Liver (tissue), 9 donors: ENCODE measurements around the gene ERH. TPM values are rescaled to one million over a fixed set of nuclear protein-coding genes. Genes with fewer than 3 reads are reported as not detected.

ENCODE experiments used
- DNase-seq: peaks from one replicate; pipeline ENCODE4 v3.0.0-alpha.2; 2017; ENCODE audit warnings: low spot score
- H3K27ac ChIP-seq, 2 donors: one replicate each; pipeline ENCODE4 v1.7.0; 2013; ENCODE audit warnings: inconsistent platforms in 2 of 2, low read length in 2 of 2, control low read depth in 1 of 2, low read depth in 1 of 2, mild to moderate bottlenecking in 1 of 2
- H3K27me3 ChIP-seq, 4 donors: one replicate each; pipeline versions ENCODE4 v1.6.1 to v1.7.0; 2013; ENCODE audit warnings: low read length in 3 of 4, inconsistent platforms in 1 of 4, mild to moderate bottlenecking in 1 of 4, moderate library complexity in 1 of 4; ENCODE audit not compliant: control insufficient read depth in 4 of 4, insufficient read depth in 4 of 4
- H3K36me3 ChIP-seq, 4 donors: one replicate each; pipeline versions ENCODE4 v1.6.1 to v1.7.0; 2013; ENCODE audit warnings: low read length in 3 of 4, mild to moderate bottlenecking in 3 of 4, low read depth in 1 of 4, moderate library complexity in 1 of 4; ENCODE audit not compliant: control insufficient read depth in 4 of 4, insufficient read depth in 3 of 4
- H3K4me1 ChIP-seq, 4 donors: one replicate each; pipeline versions ENCODE4 v1.6.1 to v1.7.0; 2013; ENCODE audit warnings: low read length in 3 of 4, mild to moderate bottlenecking in 3 of 4, moderate library complexity in 1 of 4; ENCODE audit not compliant: control insufficient read depth in 4 of 4, insufficient read depth in 4 of 4
- H3K4me3 ChIP-seq, 3 donors: one replicate each; pipeline versions ENCODE4 v1.6.1 to v1.7.0; 2013; ENCODE audit warnings: low read length in 3 of 3, control low read depth in 1 of 3, low read depth in 1 of 3, mild to moderate bottlenecking in 1 of 3
- H3K9ac ChIP-seq, 2 donors: one replicate each; pipeline ENCODE4 v1.7.0; 2013; ENCODE audit warnings: low read length in 2 of 2, mild to moderate bottlenecking in 2 of 2, moderate library complexity in 2 of 2, control low read depth in 1 of 2, low read depth in 1 of 2
- H3K9me3 ChIP-seq, 4 donors: one replicate each; pipeline versions ENCODE4 v1.6.1 to v1.7.0; 2013; ENCODE audit warnings: low read length in 3 of 4; ENCODE audit not compliant: control insufficient read depth in 4 of 4
- ATF3 ChIP-seq: IDR thresholded peaks from 2 replicates; pipeline ENCODE4 v1.6.1; 2016; ENCODE audit warnings: antibody characterized with exemption
- EGR1 ChIP-seq, 2 donors: IDR thresholded peaks; 2 replicates each; pipeline ENCODE4 v1.6.1; 2016 to 2018; ENCODE audit warnings: antibody characterized with exemption in 2 of 2, low read depth in 2 of 2
- FOXA1 ChIP-seq: IDR thresholded peaks from 2 replicates; pipeline ENCODE4 v1.6.1; 2016; ENCODE audit warnings: antibody characterized with exemption
- FOXA2 ChIP-seq: IDR thresholded peaks from 2 replicates; pipeline ENCODE4 v1.6.1; 2016; ENCODE audit warnings: antibody characterized with exemption
- GABPA ChIP-seq, 2 donors: IDR thresholded peaks in 1 of 2; conservative IDR thresholded peaks in 1 of 2; 2 replicates each; pipeline ENCODE4 v1.6.1; 2016; ENCODE audit warnings: antibody characterized with exemption in 2 of 2, mild to moderate bottlenecking in 1 of 2, moderate library complexity in 1 of 2
- HNF4A ChIP-seq, 2 donors: conservative IDR thresholded peaks; 2 replicates each; pipeline ENCODE4 v1.6.1; 2016; ENCODE audit warnings: antibody characterized with exemption in 2 of 2, mild to moderate bottlenecking in 2 of 2
- HNF4G ChIP-seq: IDR thresholded peaks from 2 replicates; pipeline ENCODE4 v1.6.1; 2016; ENCODE audit warnings: antibody characterized with exemption
- JUND ChIP-seq, 2 donors: IDR thresholded peaks; 2 replicates each; pipeline ENCODE4 v1.6.1; 2016; ENCODE audit warnings: antibody characterized with exemption in 2 of 2
- MAX ChIP-seq: IDR thresholded peaks from 2 replicates; pipeline ENCODE4 v1.6.1; 2016; ENCODE audit warnings: antibody characterized with exemption
- REST ChIP-seq: IDR thresholded peaks from 2 replicates; pipeline ENCODE4 v1.6.1; 2016; ENCODE audit warnings: antibody characterized with exemption, mild to moderate bottlenecking
- RXRA ChIP-seq, 2 donors: IDR thresholded peaks; 2 replicates each; pipeline ENCODE4 v1.6.1; 2017 to 2018; ENCODE audit warnings: antibody characterized with exemption in 2 of 2, mild to moderate bottlenecking in 1 of 2
- SP1 ChIP-seq: IDR thresholded peaks from 2 replicates; pipeline ENCODE4 v1.6.1; 2018; ENCODE audit warnings: antibody characterized with exemption, mild to moderate bottlenecking
- TAF1 ChIP-seq: conservative IDR thresholded peaks from 2 replicates; pipeline ENCODE4 v1.6.1; 2016; ENCODE audit warnings: antibody characterized with exemption, mild to moderate bottlenecking
- YY1 ChIP-seq: IDR thresholded peaks from 2 replicates; pipeline ENCODE4 v1.6.1; 2016; ENCODE audit warnings: antibody characterized with exemption, mild to moderate bottlenecking
- ZBTB33 ChIP-seq: IDR thresholded peaks from 2 replicates; pipeline ENCODE4 v1.6.1; 2016; ENCODE audit warnings: antibody characterized with exemption
- WGBS: extraction: QIAGEN DNeasy Blood & Tissue Kit; methylation state at CpG from one replicate; pipeline ENCODE4 v1.1.7; 2013; 5-methylcytosine and 5-hydroxymethylcytosine counted together
- polyA plus RNA-seq, 2 donors: library from polyadenylated mRNA; stranded (reverse) in 1 of 2; unstranded in 1 of 2; fragments of 200-250 nt in 1 of 2; fragments of >200 nt in 1 of 2; fragmentation: Nextera tagmentation in 1 of 2; extraction: Ambion mirVana in 1 of 2; gene quantifications; one replicate each; pipeline versions ENCODE4 v1.2.1 to v1.2.3, GENCODE V29; 2013 to 2015
- total RNA-seq, 2 donors: library from RNA; depleted of rRNA; stranded (reverse); fragments of >200 nt; gene quantifications; one replicate each; pipeline ENCODE4 v1.2.3, GENCODE V29; 2014
- donor health status: healthy.
- donor health status: healthy.
- donor health status: healthy.
- donor health status: healthy.
- donor health status: healthy.

Gene ERH
- total and polyA plus RNA-seq, 4 donors = 49.2 to 78.0 (median 63.4) TPM

GRCh38 chr14:69339426-69339825, 58.7 kb downstream of the ERH start:
- Histone ChIP-seq H3K9me3 (no peaks in the 10 kb centered on the region), H3K4me3 (no peak overlapping the region), H3K36me3 (no peaks in the 10 kb centered on the region), H3K9ac (no peak overlapping the region), H3K27me3 (no peaks in the 10 kb centered on the region), H3K4me1 (peaks cover 0 to 7% (median 3%) of the 10 kb centered on the region in 4 donors), H3K27ac (no peak overlapping the region)
- 96% methylated on average over 13 of the region's 13 CpGs for WGBS
- no peak for TF ChIP-seq SP1
- TF ChIP-seq TAF1 = no peak
- no peak for TF ChIP-seq ZBTB33
- no peak for DNase-seq

- no peak overlapping the region for H3K27ac ChIP-seq
- no peaks in the 10 kb centered on the region for H3K27me3 ChIP-seq
- no peaks in the 10 kb centered on the region for H3K9me3 ChIP-seq
- 95% methylated on average over 5 of the region's 5 CpGs for WGBS
- no peaks in the 10 kb centered on the region for H3K36me3 ChIP-seq
- no peak for TF ChIP-seq EGR1 (IDR thresholded peaks at IDR 0.05; ENCODE audit: low read depth in 2 of 2)
- TF ChIP-seq HNF4A (conservative IDR thresholded peaks at IDR 0.05) = no peak
- no peak for TF ChIP-seq ATF3
- TF ChIP-seq TAF1 = no peak
- TF ChIP-seq FOXA1 = no peak
- peaks cover 0 to 3% (median under 1%) of the 10 kb centered on the region in 4 donors for H3K4me1 ChIP-seq
- H3K4me3 ChIP-seq = no peak overlapping the region
- DNase-seq = no peak
- no peak overlapping the region for H3K9ac ChIP-seq
Measured at GRCh38 chr14:69337984-69338383, 60.1 kb downstream of the ERH start.

GRCh38 chr14:69335371-69335771, 62.7 kb downstream of the ERH start:
- DNase-seq = no peak
- no peaks in the 10 kb centered on the region for H3K4me1 ChIP-seq
- H3K36me3 ChIP-seq = no peaks in the 10 kb centered on the region
- H3K4me3 ChIP-seq = no peak overlapping the region
- TF ChIP-seq MAX = no peak
- no peak for TF ChIP-seq JUND (IDR thresholded peaks at IDR 0.05)
- no peak for TF ChIP-seq YY1
- no peaks in the 10 kb centered on the region for H3K27me3 ChIP-seq
- 66% methylated on average over 6 of the region's 6 CpGs for WGBS
- H3K9me3 ChIP-seq = no peaks in the 10 kb centered on the region
- no peak overlapping the region for H3K9ac ChIP-seq
- H3K27ac ChIP-seq = no peak overlapping the region

- Histone ChIP-seq H3K27me3 (no peaks in the 10 kb centered on the region), H3K36me3 (no peaks in the 10 kb centered on the region), H3K4me3 (no peak overlapping the region), H3K4me1 (no peaks in the 10 kb centered on the region), H3K9ac (no peak overlapping the region), H3K9me3 (no peaks in the 10 kb centered on the region), H3K27ac (no peak overlapping the region)
- DNase-seq = no peak
- 84% methylated on average over 6 of the region's 6 CpGs for WGBS
- TF ChIP-seq REST (no peak), SP1 (no peak), MAX (no peak), YY1 (no peak), FOXA1 (no peak), FOXA2 (no peak), TAF1 (no peak), RXRA (IDR thresholded peaks at IDR 0.05) (no peak), GABPA (IDR thresholded peaks at IDR 0.05 in 1 of 2, conservative IDR thresholded peaks at IDR 0.05 in 1 of 2) (no peak), ATF3 (no peak), HNF4G (no peak)
Measured at GRCh38 chr14:69334576-69334975, 63.5 kb downstream of the ERH start.
